GM18526 (cell line): Measurements from ENCODE around the gene GSTA4.

ENCODE experiments used
- POLR2A ChIP-seq: IDR thresholded peaks from 3 replicates; pipeline ENCODE4 v1.6.1; 2011; ENCODE audit not compliant: insufficient read length; ENCODE audit errors: extremely low read depth

The GSTA4 gene

DNA sequence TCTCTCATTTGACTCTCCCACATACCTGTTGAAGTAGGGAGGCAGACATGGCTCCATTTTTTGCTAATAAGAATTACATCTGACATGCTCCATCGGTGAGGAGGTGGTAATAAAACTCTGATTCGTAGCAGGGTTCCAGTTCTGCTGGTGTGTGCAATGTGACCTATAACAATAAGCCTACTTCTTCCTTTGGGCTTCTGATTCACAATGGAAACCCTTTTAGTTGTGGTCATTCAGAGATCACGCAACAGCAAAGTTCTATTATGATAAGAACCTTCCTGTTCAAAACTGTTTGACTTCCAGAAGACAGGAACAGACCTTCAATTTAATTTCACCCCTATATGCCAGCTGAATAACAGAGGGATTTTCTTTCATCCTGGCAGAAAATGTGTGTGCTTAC lies 31.4 kb upstream of the GSTA4 start:
- TF ChIP-seq POLR2A: no peak

DNA sequence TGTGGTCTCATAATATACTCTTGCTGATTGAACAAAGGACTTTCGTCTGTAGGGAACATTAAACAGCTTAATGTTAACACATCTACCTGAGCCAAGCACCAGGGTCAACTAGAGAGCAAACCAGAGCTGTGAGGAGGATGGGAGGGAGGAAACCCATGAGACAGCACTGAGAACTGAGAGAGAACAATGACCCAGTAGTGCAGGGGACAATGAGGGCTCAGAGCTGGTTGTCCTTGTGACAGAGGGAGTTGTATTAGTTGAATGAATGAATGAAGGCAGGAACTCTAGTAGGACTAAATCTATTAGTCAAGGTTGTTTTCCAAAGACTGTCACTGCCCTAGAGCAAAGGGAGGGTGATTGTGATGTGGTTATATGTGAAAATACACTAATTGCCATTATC lies 28.2 kb upstream of the GSTA4 start:
- TF ChIP-seq POLR2A: no peak

DNA sequence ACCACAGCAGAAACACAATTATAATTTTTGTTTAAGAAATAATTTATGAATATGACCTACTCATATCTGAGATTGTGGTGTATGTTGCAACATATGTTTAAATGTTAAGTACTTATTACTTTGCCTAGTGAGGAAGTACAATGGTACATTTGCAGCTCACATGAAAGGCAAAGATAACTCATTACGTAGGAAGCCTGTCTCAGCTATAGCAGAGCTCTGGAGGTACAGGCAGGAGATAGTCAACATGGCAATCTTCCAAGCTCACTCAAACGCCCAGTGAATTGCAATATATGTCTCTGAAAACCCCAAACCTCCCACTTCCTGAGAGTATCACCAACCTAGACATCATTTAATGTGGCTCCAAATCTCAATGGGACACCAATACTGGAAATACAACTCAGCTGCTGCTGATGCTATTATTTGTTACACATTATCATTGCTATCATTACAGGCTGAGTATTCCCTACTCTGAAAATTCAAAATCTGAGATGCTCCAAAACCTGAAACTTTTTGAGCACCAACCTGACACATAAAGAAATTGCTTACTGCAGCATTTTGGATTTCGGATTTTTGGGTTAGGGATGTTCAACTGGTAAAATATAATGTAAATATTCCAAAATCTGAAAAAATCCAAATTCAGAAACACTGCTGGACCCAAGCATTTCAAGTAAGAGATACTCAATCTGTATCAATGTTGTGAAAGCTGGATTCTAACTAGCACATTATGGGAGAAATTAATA lies 25.1 kb upstream of the GSTA4 start:
- TF ChIP-seq POLR2A: no peak

DNA sequence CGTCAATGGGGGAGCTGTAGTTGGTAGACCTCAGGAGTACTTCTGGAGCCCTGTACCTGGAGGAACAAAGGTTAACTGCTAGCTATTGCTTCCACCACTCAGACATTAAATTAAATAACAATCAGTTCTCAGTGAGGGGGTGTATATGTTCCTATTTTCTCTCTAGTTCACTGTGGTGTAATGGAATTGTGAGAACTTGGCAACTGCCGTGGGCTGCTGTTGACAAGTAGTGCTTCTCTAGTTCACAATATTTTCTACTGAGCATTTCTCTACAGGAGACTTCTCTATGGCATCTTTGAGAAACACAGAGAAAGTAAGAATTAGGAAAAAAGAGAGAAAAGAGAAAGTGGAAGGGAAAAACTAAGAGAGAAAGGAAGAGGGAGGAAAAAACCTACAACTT lies 23.4 kb upstream of the GSTA4 start:
- no peak for TF ChIP-seq POLR2A

DNA sequence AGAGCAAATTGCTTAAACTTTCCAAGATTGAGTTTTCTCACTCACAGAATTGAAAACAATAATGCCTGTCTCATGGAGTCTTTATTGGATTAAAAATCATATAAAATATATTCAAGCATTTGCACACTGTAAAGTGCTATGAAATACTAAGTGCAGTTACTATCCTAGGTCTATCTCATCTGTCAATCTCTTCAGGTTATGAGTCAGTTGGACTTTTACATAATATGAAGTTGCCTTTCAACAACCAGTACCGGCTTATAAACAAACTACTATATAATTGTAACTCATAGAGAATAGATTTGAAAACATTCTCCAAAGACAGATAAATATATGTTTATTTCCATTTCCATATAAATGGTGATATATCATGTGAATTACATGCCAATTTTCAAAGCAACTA lies 20.4 kb upstream of the GSTA4 start:
- TF ChIP-seq POLR2A: no peak

DNA sequence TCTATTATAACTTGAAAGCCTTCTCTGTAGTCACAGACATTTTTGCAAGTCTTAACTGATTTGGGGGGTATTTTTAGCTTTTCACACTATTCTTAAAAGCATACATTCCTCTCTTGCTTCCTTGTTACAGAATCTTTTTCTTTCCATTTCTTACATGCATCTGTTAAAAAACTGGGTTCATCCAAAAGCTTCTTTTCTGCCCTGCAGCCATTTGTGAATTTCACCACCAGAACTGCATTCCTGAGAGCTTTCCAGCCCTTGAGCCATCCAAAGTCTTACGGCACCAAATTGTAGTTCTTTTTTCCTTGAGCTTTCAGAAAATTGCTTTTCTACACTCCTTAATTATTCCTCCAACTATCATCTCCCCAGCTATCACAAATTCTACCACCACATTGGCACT lies 19.7 kb upstream of the GSTA4 start:
- no peak for TF ChIP-seq POLR2A

DNA sequence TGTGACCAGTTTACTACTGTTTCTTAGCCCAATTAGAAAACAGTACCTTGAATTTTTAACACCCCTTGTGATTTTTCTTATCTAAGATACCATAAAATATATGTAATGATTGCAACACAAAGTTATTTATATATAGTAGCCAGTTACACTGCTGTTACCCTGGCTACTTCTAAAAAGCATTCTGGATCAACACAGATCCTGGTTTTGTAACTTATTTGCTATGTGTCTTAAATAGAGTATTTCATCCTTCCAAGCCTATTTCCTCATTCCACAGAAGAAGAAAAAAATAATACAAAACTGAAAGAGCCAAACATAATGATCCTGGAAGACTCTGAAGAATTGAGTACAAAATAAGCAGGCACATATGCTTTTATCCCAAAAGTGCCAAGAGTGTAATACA lies 19.0 kb upstream of the GSTA4 start:
- no peak for TF ChIP-seq POLR2A

DNA sequence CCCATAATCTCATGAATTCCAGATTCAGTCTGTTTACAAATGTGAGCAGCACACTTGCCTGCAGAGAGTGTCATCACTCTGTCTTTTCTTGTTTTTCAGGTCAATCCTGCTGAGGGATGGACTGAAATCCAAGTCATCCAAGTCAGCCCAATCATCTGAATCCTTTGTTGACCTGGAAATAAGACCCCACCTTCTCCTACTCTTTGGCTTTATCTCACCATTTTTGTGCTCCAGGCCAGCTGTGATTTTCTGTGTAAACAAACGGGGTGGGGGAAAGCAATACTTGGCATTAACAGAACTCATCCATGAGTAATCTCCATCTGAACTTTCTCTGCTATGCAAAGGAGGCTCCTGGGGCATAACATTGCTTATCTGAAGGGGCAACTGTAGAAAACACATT lies 16.9 kb upstream of the GSTA4 start:
- no peak for TF ChIP-seq POLR2A

DNA sequence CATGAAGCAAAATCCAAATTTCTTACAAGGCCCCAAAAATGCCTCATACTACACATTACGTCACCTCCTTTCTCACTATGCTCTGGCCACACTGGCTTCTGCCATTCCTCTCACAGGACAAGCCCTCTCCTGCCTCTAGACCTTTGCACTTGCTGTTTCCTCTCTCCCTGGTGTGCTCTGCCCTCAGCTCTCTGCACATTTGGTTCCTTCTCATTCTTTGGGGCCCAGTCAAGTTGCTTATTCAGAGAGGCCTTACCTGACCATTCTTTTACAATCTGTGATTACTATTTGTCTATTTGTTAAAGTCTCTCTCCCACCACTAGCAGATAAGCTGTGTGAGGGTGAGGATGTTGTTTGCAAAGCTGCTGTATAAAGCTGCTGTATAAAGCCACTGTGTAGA lies 15.4 kb upstream of the GSTA4 start:
- no peak for TF ChIP-seq POLR2A

DNA sequence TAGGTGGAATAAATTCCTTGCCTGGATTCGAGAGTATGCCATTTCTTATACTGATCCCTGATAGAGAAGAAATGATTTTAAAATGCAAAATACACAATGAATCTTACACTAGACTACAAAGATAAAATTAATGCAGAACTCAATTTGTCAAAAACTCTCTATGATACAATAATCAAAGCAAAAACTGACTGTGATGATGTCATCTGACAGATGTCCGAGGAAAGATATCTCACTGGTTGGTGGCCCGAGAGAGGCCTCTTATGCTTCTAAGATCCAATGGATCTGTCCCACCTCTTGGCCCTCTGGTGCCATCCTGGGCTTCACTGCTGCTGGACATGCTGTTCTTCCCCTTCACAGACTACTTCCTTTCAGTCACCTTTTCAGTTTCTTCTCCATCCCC lies 14.4 kb upstream of the GSTA4 start:
- TF ChIP-seq POLR2A: no peak

DNA sequence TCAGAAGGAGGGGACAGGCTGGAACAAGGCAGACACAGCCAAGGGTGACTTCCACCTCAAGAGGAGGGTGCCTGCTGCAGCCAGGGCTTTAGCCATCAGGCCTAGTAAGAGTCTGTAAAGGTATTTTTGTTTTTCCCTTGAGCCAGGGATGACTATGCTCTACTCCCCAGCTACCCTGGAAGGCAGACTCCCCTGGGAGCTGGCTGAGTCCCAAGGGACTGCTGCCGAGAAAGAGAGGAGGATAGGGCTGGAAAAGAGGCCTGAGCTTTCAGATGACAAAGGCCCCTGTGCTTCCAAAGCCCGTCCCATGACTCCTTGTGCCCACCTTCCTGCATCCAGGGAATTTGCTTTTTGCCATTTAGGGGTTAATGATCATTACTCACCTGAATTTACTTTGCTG lies 14.0 kb upstream of the GSTA4 start:
- no peak for TF ChIP-seq POLR2A

DNA sequence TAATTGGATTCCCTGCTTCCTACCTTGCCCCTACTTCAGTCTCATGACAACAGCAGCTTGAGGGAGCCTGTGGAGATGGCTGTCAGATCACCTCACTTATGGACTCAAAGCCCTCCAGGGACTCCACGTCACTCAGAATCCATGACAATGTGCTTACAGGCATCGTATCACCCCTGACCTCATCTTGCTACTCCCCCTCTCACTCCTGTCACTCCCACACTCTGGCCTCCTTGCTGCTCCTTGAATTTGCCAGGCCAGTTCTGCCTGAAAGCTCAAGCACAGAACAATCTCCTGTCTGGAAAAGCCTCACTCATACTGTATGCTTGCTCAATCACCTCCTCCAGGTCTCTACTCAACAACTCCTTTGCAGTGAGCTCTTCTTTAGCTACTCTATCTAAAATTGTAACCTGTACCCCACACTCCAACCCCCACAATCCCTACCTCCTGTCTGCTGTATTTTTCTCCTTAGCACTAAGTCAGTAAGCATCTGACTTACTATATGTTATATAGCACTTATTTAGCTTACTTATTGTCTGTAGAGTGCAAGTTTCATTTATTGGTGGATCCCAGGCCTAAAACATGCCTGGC lies 10.7 kb upstream of the GSTA4 start:
- no peak for TF ChIP-seq POLR2A

DNA sequence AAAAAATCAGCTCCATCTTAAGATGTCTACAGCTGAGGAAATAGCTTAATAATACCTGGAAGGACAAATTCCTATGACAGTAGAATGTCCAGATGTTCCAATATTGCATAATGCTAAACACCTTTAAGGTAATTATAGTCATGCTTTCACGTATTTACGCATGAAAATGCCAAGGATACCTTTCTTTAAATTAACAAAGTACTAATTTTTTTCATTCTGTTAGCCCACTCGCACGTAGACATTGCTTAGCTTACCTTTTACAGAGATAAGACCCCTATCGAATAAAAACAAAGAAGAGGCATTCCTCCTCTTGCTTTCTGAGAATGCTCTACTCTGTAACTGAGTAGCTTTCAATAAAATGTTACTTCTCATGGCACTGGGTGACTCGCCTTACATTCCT lies 4.4 kb upstream of the GSTA4 start:
- TF ChIP-seq POLR2A: no peak

DNA sequence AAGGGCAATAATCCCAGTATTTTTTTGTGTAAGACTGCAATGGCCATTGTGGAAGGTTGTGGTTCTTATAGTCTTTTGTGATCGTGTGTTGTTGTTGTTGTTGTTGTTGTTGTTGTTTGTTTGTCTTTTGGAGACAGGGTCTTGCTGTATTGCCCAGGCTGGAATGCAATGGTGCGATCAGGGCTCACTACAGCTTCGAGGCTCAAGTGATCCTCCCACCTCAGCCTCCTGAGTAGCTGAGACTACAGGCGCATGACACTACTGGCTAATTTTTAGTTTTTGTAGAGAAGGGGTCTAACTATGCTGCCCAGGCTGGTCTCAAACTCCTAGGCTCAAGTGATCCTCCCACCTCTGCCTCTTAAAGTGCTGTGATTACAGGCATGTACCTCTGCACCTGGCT lies 3.5 kb upstream of the GSTA4 start:
- TF ChIP-seq POLR2A: no peak

DNA sequence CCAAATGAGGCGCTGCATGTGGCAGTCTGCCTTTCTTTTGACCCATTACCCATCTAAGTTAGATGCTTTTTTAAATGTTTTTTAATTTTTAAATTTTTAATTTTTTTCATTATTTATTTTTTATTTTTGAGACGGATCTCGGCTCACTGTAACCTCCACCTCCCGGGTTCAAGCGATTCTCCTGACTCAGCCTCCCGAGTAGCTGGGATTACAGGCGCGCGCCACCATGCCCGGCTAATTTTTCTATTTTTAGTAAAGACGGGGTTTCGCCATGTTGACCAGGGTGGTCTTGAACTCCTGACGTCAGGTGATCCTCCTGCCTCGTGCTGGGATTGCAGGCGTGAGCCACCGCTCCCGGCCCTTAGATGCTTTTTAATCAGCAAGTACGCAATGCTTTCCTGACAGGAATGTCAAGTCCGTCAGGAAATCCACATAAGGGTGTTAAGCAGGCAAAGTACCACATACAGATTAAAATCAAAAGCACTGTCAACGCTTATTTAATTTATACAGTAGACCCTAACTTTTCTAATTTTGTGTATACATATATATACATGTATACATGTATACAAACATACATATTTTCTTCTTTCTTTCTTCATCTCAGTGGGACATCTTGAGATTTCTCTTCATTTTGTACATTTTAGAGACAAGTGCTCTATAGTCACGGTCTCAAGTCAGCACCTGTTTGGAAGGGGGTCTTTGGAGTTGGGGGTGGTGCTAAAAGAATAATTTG lies 995 bp upstream of the GSTA4 start:
- no peak for TF ChIP-seq POLR2A

DNA sequence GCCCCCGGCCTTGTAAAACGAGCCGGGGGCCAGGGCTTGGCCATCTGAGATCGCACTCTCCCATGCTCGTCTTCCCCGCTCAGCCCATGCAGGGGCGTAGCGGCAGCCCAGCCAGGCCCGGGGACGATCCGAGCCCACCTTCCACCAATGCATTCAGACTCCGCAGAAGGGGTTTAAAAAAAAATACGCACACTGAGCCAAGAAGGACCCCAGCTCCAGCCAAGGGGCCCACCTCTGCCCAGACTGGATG lies 320 bp downstream of the GSTA4 start:
- TF ChIP-seq POLR2A: no peak

DNA sequence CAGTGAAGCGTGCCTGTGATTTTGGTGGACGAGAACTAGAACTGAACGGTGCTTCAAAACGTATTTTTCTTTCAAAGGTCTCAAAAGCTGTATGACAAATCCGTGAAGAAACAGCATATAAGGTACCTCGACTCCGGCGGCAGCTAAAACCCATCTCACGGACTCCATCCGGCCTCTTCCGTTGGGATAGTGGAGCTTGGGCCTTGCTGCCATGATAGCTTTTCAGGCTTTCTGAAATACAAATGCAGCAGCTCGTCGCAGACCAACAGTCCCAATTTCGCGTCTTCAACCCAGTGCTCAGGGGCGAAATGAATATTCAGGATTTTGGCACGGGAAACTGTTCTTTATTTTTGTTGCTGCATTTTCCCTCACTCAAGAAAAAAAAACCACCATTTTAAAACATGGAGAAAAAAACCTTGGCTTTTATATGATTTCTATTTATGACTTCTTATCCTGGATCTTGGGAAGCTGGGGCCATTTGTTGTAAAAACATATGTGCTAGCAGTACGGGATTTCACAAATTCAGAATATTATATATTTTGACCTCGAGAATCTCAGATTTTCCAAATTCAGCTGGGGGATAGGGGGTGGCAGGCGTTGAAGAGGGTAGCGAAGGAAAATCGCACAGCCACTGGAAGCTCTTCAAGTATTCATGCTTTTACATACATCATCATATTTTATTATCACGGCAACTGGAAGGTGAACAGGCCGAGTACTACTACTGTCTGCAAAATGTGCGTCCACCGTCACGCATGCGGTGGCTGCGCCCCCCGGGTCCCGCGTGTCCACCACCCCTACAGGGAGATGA lies 849 bp downstream of the GSTA4 start:
- TF ChIP-seq POLR2A: no peak
